Measurements from ENCODE around the gene FASTK.

Gene FASTK

DNA sequence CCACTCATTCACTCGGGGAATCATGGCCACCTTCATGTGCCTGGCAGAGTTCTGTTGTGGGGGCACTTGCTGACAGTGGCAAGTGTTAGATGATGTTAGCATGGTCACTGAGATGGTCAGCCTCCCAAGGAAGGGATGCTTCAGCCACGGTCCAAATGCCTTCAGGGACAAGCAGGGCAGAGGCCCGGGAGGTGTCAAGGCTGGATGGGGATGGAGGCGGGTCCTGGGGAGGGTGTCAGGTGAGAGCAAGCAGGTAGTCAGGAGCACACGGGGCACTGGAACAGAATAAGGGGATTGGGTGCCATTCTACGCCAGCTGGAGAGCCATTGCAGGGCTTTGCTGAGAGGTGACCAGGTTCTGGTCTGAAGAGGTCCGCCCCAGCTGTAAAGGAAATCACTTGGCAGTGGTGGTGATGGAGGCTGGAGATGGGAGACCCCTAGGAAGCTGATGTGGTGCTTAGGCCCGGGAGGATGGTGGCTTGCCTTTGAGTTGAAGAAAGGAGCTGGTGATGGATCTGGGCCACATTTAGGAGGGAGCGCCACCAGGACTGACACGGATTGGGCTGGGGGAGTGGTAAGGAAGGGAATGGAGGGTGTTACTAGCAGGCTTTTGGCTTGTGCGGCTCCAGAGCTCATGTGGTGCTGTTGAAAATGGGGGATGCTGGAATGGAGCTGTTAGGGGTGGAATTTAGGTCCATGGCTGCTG lies 29.8 kb upstream of the FASTK start:
- no peak overlapping the region for H3K4me3 ChIP-seq (ENCODE audit: low read depth, low read length)
- TF ChIP-seq CTCF (IDR thresholded peaks at IDR 0.05; ENCODE audit: low read depth, low read length) = no peak

DNA sequence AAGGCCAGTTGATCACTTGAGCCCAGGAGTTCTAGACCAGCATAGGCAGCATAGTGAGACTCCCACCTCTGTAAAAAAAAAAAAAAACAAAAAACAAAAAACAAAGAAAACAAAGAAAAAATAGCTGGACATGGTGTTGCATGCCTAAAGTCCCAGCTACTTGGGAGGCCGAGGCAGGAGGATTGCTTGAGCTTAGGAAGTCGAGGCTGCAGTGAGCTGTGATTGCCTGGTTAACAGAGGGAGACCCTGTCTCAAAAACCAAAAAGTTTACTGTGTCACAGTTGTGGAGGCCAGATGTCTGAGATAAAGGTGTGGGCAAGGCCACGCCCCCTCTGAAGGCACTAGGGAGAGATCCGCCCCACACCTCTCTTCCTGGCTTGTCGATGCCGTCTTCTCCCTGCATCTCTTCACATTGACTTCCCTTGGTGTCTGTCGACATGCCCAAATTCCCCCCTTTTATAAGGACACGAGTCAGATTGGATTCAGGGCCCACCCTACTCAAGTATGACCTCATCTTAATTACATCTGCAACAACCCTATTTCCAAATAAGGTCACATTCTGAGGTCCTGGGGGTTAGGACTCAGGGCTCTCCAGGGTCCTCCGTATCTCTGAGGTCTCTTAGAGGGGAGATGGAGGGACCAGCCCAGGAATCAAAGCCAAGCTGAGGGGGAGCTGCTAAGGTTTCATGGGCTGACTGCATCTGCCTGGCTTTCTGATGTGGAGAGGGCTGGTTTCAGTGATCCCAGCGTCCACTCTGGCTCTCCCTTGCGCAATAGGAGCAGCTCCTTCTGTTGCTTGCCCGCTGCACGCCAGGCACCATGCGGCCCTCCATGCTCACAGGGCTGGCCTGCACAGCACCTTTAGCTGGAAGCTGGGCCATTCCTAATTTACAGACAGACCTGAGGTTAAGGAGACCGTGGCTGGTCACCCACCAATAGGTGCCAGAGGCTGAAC lies 28.8 kb upstream of the FASTK start:
- H3K4me3 ChIP-seq (ENCODE audit: low read depth, low read length) = no peak overlapping the region
- no peak for TF ChIP-seq CTCF (IDR thresholded peaks at IDR 0.05; ENCODE audit: low read depth, low read length)

GRCh38 chr7:151107882-151108281 lies 27.3 kb upstream of the FASTK start:
- no peak overlapping the region for H3K4me3 ChIP-seq (ENCODE audit: low read depth, low read length)
- no peak for TF ChIP-seq CTCF (IDR thresholded peaks at IDR 0.05; ENCODE audit: low read depth, low read length)

DNA sequence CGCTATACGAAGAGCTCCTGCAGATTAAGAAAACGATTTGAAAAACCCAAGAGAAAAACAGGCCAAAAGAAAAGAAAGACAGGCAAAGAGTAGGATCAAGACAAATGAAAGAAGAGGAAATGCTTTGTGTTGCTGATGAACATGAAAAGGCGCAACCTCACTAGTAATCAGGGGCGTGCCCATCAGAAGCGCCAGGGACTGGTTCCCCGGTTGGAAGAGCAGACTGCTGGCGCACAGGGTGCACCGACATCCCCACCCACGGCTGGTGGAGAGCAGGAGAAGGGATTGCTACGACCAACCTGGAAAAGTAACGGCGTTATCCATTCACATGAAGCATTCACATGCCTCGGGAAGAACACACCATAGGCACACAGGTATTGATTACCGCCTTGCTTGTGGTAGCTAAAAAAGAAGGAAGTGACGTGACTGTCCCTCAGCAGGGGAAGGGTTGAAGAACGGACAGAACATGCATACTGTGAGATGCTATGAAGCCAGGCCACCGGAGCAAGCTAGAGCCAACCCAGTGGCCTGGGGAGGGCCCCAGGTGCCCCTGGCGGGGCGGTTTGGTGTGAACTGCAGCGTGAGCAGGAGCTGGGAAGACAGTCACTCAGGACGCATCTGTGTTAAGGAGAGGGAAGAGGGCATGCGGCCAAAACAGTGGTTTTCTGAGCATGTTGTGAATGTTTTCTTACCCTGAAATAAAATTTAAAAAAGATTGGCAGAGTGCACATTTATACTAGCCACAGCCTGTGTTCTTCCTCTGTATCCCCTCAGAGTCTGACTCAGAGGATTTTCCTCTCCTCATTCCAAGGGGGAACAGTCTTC lies 24.0 kb upstream of the FASTK start:
- no peak overlapping the region for H3K4me3 ChIP-seq (ENCODE audit: low read depth, low read length)
- TF ChIP-seq CTCF (IDR thresholded peaks at IDR 0.05; ENCODE audit: low read depth, low read length) = no peak

DNA sequence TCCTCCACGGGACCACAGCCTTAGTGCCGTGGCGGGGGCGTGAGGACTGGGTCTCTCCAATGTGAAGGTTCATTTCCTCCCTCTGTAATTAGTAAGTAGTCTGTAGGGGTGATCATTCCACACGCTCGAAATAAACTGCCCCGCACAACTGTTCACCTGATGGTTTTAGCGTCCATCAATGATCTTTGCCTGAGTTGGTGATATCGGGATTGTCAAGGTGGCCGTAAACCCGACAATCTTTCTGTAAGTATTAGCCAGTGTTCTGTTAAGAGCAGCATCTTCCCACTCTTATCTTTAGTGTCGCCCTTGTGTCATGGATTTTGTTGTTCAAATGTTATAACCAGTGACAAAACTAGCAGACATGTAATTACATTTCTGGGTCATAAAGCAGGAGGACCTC lies 23.4 kb upstream of the FASTK start:
- H3K4me3 ChIP-seq (ENCODE audit: low read depth, low read length) = no peak overlapping the region
- TF ChIP-seq CTCF (IDR thresholded peaks at IDR 0.05; ENCODE audit: low read depth, low read length) = no peak

DNA sequence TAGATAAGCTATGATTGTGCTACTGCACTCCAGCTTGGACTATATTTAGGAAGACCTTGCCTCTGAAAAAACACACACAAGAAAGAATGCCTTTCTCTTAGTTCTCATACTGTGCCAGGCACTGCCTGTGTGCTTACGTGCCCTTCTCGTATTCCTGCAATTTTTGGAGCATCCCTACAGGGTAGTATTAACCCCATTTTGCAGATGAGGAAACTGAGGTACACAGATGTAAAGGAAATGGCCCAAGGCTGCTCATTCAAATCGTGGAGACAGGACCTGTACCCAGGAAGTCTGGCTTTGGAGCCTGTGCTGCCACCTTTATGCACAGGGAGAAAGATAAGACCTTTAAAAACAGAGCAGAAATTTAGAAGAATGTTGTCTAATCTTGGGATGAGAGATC lies 22.4 kb upstream of the FASTK start:
- no peak for TF ChIP-seq CTCF (IDR thresholded peaks at IDR 0.05; ENCODE audit: low read depth, low read length)
- no peak overlapping the region for H3K4me3 ChIP-seq (ENCODE audit: low read depth, low read length)

All from WI38 (cell line).